WTC11 (cell line): ENCODE data around the gene TOGARAM2. TPM values are rescaled to one million over a fixed set of nuclear protein-coding genes. Genes with fewer than 3 reads are reported as not detected.

Experiments used
- ATAC-seq: fragments of 200-7000 bp; cut with Tn5 transposase; 2 replicates; pipeline ENCODE4 v1.10.0; 2021; ENCODE audit warnings: mild to moderate bottlenecking, moderate library complexity
- CTCF ChIA-PET: fragments of 300-600 bp; sonication (Branson Sonifier 250); formaldehyde crosslinking; loops from one replicate; lab custom pipeline; 2021; ENCODE audit warnings: antibody characterized with exemption; lab: Charles Lee
- POLR2A ChIA-PET: fragments of 350-600 bp; sonication (Branson Sonifier 250); formaldehyde crosslinking; loops from one replicate; lab custom pipeline; 2021; ENCODE audit warnings: antibody characterized with exemption; lab: Charles Lee
- DNase-seq: peaks from one replicate; pipeline ENCODE4 v3.0.0; 2021; ENCODE audit warnings: low spot score
- H3K27ac Mint-ChIP-seq: 2 replicates; pipeline ENCODE4 v1.8.0; 2021; ENCODE audit warnings: mixed read lengths
- H3K27me3 Mint-ChIP-seq: 2 replicates; pipeline ENCODE4 v1.8.0; 2021; ENCODE audit warnings: low read depth, mild to moderate bottlenecking, moderate library complexity, mixed read lengths
- H3K36me3 Mint-ChIP-seq: 2 replicates; pipeline ENCODE4 v1.8.0; 2021; ENCODE audit warnings: mixed read lengths
- H3K4me1 Mint-ChIP-seq: 2 replicates; pipeline ENCODE4 v1.8.0; 2022; ENCODE audit warnings: mixed read lengths
- H3K4me3 Mint-ChIP-seq: 2 replicates; pipeline ENCODE4 v1.8.0; 2021; ENCODE audit warnings: mild to moderate bottlenecking, moderate library complexity, mixed read lengths
- H3K9me3 Mint-ChIP-seq: 2 replicates; pipeline ENCODE4 v1.8.0; 2021; ENCODE audit warnings: mixed read lengths
- ATF1 ChIP-seq: sonication (generic); formaldehyde crosslinking; IDR thresholded peaks from 2 replicates; pipeline ENCODE4 v1.8.1; 2023; ENCODE audit warnings: mild to moderate bottlenecking, moderate library complexity, missing genetic modification reagents
- ELF4 ChIP-seq: sonication (generic); formaldehyde crosslinking; IDR thresholded peaks from 2 replicates; pipeline ENCODE4 v1.8.1; 2022; ENCODE audit warnings: low read depth, mild to moderate bottlenecking, moderate library complexity, missing genetic modification reagents
- ESRRA ChIP-seq: sonication (generic); formaldehyde crosslinking; IDR thresholded peaks from 2 replicates; pipeline ENCODE4 v1.8.1; 2022; ENCODE audit warnings: mild to moderate bottlenecking, missing genetic modification reagents, borderline replicate concordance
- JAZF1 ChIP-seq: fragments of 250-450 bp; sonication (Bioruptor Pico); IDR thresholded peaks from 2 replicates; pipeline ENCODE4 v1.9.0; 2021; ENCODE audit warnings: moderate library complexity, mild to moderate bottlenecking, inconsistent platforms
- NR2C2 ChIP-seq: sonication (generic); formaldehyde crosslinking; IDR thresholded peaks from 2 replicates; pipeline ENCODE4 v1.8.0; 2022; ENCODE audit warnings: mild to moderate bottlenecking, missing genetic modification reagents
- RELA ChIP-seq: sonication (generic); formaldehyde crosslinking; IDR thresholded peaks from 2 replicates; pipeline ENCODE4 v1.8.1; 2022; ENCODE audit warnings: missing genetic modification reagents, mild to moderate bottlenecking, borderline replicate concordance
- SP1 ChIP-seq: sonication (generic); formaldehyde crosslinking; conservative IDR thresholded peaks from 2 replicates; pipeline ENCODE4 v1.8.1; 2022; ENCODE audit warnings: missing genetic modification reagents
- ZNF263 ChIP-seq: sonication (generic); formaldehyde crosslinking; IDR thresholded peaks from 2 replicates; pipeline ENCODE4 v1.8.1; 2022; ENCODE audit warnings: low read depth, mild to moderate bottlenecking, moderate library complexity, missing genetic modification reagents
- ZNF396 ChIP-seq: fragments of 250-450 bp; sonication (Bioruptor Pico); IDR thresholded peaks from 2 replicates; pipeline ENCODE4 v1.8.0; 2021; ENCODE audit warnings: mild to moderate bottlenecking, moderate library complexity, borderline replicate concordance
- ZNF416 ChIP-seq: fragments of 250-450 bp; sonication (Bioruptor Pico); IDR thresholded peaks from 2 replicates; pipeline ENCODE4 v1.9.0; 2021; ENCODE audit warnings: mild to moderate bottlenecking, inconsistent platforms
- total RNA-seq: library from RNA; stranded (reverse); gene quantifications from 3 replicates; pipeline ENCODE4 v1.2.3, GENCODE V29; 2021
- TF ChIP-seq, protein P1 (sequence below): sonication (generic); formaldehyde crosslinking; IDR thresholded peaks from 2 replicates; pipeline ENCODE4 v1.8.0; 2023; ENCODE audit warnings: mild to moderate bottlenecking, missing genetic modification reagents
- TF ChIP-seq, protein P2 (sequence below): sonication (generic); formaldehyde crosslinking; IDR thresholded peaks from 2 replicates; pipeline ENCODE4 v1.8.1; 2023; ENCODE audit warnings: mild to moderate bottlenecking, moderate library complexity, missing genetic modification reagents
- TF ChIP-seq, protein P3 (sequence below): sonication (generic); formaldehyde crosslinking; IDR thresholded peaks from 2 replicates; pipeline ENCODE4 v1.8.1; 2023; ENCODE audit warnings: mild to moderate bottlenecking, missing genetic modification reagents, borderline replicate concordance
- TF ChIP-seq, protein P4 (sequence below): sonication (generic); formaldehyde crosslinking; IDR thresholded peaks from 2 replicates; pipeline ENCODE4 v1.8.0; 2022; ENCODE audit warnings: mild to moderate bottlenecking, missing genetic modification reagents
- TF ChIP-seq, protein P5 (sequence below): sonication (generic); formaldehyde crosslinking; IDR thresholded peaks from 2 replicates; pipeline ENCODE4 v1.8.1; 2022; ENCODE audit warnings: low read depth, mild to moderate bottlenecking, moderate library complexity, missing genetic modification reagents, borderline replicate concordance

The TOGARAM2 gene
- total RNA-seq, 1 experiment from 2014 or later = 1.0 TPM

DNA sequence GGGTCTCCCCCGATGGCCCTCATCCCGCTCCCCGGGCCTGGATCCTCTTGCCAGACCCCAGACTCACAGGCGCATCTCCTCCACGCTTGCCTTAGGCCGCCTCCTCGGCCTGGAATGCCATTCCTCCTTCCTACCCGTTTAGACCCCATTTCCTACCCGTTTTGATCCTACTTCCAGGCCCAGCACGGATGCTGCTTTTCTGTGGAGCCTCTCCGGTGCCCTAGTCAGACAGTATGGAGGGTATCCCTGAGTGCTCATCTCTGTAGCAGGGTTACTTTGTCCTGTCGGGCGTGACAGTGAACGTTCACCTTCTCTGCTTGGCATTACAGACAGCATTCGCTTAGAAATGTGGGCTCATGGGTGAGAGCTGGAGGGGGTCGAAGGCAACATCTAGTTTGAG lies 9.3 kb downstream of the TOGARAM2 start:
- DNase-seq (no peak), ATAC-seq (no peak)
- TF ChIP-seq ESRRA (no peak), ZNF396 (CRISPR knock-in tag) (no peak), JAZF1 (CRISPR knock-in tag) (no peak), SP1 (CRISPR knock-in tag) (no peak), NR2C2 (no peak), ATF1 (CRISPR knock-in tag) (no peak), ELF4 (no peak), ZNF416 (no peak), RELA (CRISPR knock-in tag) (no peak)
- TF ChIP-seq, protein P1, sequence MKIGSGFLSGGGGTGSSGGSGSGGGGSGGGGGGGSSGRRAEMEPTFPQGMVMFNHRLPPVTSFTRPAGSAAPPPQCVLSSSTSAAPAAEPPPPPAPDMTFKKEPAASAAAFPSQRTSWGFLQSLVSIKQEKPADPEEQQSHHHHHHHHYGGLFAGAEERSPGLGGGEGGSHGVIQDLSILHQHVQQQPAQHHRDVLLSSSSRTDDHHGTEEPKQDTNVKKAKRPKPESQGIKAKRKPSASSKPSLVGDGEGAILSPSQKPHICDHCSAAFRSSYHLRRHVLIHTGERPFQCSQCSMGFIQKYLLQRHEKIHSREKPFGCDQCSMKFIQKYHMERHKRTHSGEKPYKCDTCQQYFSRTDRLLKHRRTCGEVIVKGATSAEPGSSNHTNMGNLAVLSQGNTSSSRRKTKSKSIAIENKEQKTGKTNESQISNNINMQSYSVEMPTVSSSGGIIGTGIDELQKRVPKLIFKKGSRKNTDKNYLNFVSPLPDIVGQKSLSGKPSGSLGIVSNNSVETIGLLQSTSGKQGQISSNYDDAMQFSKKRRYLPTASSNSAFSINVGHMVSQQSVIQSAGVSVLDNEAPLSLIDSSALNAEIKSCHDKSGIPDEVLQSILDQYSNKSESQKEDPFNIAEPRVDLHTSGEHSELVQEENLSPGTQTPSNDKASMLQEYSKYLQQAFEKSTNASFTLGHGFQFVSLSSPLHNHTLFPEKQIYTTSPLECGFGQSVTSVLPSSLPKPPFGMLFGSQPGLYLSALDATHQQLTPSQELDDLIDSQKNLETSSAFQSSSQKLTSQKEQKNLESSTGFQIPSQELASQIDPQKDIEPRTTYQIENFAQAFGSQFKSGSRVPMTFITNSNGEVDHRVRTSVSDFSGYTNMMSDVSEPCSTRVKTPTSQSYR (CRISPR knock-in tag) = no peak
- TF ChIP-seq, protein P2, sequence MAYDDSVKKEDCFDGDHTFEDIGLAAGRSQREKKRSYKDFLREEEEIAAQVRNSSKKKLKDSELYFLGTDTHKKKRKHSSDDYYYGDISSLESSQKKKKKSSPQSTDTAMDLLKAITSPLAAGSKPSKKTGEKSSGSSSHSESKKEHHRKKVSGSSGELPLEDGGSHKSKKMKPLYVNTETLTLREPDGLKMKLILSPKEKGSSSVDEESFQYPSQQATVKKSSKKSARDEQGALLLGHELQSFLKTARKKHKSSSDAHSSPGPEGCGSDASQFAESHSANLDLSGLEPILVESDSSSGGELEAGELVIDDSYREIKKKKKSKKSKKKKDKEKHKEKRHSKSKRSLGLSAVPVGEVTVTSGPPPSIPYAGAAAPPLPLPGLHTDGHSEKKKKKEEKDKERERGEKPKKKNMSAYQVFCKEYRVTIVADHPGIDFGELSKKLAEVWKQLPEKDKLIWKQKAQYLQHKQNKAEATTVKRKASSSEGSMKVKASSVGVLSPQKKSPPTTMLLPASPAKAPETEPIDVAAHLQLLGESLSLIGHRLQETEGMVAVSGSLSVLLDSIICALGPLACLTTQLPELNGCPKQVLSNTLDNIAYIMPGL (CRISPR knock-in tag) = no peak
- TF ChIP-seq, protein P3, sequence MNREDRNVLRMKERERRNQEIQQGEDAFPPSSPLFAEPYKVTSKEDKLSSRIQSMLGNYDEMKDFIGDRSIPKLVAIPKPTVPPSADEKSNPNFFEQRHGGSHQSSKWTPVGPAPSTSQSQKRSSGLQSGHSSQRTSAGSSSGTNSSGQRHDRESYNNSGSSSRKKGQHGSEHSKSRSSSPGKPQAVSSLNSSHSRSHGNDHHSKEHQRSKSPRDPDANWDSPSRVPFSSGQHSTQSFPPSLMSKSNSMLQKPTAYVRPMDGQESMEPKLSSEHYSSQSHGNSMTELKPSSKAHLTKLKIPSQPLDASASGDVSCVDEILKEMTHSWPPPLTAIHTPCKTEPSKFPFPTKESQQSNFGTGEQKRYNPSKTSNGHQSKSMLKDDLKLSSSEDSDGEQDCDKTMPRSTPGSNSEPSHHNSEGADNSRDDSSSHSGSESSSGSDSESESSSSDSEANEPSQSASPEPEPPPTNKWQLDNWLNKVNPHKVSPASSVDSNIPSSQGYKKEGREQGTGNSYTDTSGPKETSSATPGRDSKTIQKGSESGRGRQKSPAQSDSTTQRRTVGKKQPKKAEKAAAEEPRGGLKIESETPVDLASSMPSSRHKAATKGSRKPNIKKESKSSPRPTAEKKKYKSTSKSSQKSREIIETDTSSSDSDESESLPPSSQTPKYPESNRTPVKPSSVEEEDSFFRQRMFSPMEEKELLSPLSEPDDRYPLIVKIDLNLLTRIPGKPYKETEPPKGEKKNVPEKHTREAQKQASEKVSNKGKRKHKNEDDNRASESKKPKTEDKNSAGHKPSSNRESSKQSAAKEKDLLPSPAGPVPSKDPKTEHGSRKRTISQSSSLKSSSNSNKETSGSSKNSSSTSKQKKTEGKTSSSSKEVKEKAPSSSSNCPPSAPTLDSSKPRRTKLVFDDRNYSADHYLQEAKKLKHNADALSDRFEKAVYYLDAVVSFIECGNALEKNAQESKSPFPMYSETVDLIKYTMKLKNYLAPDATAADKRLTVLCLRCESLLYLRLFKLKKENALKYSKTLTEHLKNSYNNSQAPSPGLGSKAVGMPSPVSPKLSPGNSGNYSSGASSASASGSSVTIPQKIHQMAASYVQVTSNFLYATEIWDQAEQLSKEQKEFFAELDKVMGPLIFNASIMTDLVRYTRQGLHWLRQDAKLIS (CRISPR knock-in tag) = no peak
- TF ChIP-seq, protein P4, sequence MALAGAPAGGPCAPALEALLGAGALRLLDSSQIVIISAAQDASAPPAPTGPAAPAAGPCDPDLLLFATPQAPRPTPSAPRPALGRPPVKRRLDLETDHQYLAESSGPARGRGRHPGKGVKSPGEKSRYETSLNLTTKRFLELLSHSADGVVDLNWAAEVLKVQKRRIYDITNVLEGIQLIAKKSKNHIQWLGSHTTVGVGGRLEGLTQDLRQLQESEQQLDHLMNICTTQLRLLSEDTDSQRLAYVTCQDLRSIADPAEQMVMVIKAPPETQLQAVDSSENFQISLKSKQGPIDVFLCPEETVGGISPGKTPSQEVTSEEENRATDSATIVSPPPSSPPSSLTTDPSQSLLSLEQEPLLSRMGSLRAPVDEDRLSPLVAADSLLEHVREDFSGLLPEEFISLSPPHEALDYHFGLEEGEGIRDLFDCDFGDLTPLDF = no peak
- TF ChIP-seq, protein P5, sequence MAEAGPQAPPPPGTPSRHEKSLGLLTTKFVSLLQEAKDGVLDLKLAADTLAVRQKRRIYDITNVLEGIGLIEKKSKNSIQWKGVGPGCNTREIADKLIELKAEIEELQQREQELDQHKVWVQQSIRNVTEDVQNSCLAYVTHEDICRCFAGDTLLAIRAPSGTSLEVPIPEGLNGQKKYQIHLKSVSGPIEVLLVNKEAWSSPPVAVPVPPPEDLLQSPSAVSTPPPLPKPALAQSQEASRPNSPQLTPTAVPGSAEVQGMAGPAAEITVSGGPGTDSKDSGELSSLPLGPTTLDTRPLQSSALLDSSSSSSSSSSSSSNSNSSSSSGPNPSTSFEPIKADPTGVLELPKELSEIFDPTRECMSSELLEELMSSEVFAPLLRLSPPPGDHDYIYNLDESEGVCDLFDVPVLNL = no peak
- no peaks in the 10 kb centered on the region; the same call in 1 of the 2 replicates for H3K27me3 Mint-ChIP-seq
- ChIA-PET CTCF (no interaction called here), POLR2A (no interaction called here)
- no peaks in the 10 kb centered on the region for H3K4me1 Mint-ChIP-seq
- no peak overlapping the region for H3K27ac Mint-ChIP-seq
- no peaks in the 10 kb centered on the region for H3K36me3 Mint-ChIP-seq
- H3K4me3 Mint-ChIP-seq = no peak overlapping the region
- H3K9me3 Mint-ChIP-seq = no peaks in the 10 kb centered on the region

DNA sequence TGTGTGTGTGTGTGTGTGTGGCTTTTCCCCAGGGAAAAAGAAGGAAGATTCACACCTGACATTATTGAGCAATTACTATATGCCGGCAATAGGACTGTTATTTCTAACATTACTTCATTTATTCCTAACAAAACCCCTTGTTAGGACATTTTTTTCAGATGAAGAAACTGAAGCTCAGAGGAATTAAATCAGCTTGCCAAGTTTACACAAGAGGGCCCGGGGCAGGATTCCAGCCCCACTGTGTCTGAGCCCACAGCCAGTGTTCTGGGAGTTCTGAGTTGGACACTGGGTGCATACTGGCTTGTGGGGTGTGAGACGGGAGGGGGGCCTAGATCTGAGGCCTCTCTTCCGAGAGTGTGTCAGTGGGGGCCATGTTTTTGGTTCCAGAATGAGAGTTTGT lies 9.9 kb downstream of the TOGARAM2 start:
- no peak for ATAC-seq
- Mint-ChIP-seq H3K27ac (no peak overlapping the region), H3K4me3 (no peak overlapping the region), H3K36me3 (no peaks in the 10 kb centered on the region)
- no peak for DNase-seq
- TF ChIP-seq, protein P1 (CRISPR knock-in tag) = no peak
- TF ChIP-seq SP1 (CRISPR knock-in tag) = no peak
- no peak for TF ChIP-seq ZNF263 (CRISPR knock-in tag)
- TF ChIP-seq, protein P3 (CRISPR knock-in tag) = no peak
- TF ChIP-seq, all 79 proteins: peak for 0
- CTCF ChIA-PET = no interaction called here
- Mint-ChIP-seq H3K4me1 (no peaks in the 10 kb centered on the region), H3K27me3 (no peaks in the 10 kb centered on the region; the same call in 1 of the 2 replicates), H3K9me3 (no peaks in the 10 kb centered on the region)
- POLR2A ChIA-PET = no interaction called here
